Muscle layer of duodenum (tissue), 2 donors: ENCODE measurements around the gene TRIM24.

Experiments used
- H3K27ac ChIP-seq: one replicate; pipeline ENCODE4 v1.7.0; 2013; ENCODE audit warnings: mild to moderate bottlenecking, low read length
- H3K27me3 ChIP-seq: one replicate; pipeline ENCODE4 v1.7.0; 2013; ENCODE audit warnings: low read depth, mild to moderate bottlenecking, control low read depth, low read length
- H3K36me3 ChIP-seq, 2 donors: one replicate each; pipeline ENCODE4 v1.7.0; 2013; ENCODE audit warnings: low read length in 2 of 2, control low read depth in 1 of 2, mild to moderate bottlenecking in 1 of 2; ENCODE audit not compliant: insufficient read depth in 2 of 2, control insufficient read depth in 1 of 2
- H3K4me1 ChIP-seq, 2 donors: one replicate each; pipeline ENCODE4 v1.7.0; 2013; ENCODE audit warnings: low read length in 2 of 2, mild to moderate bottlenecking in 2 of 2, control low read depth in 1 of 2, moderate library complexity in 1 of 2; ENCODE audit not compliant: insufficient read depth in 2 of 2, control insufficient read depth in 1 of 2
- H3K4me3 ChIP-seq, 2 donors: one replicate each; pipeline ENCODE4 v1.7.0; 2013; ENCODE audit warnings: low read length in 2 of 2, low read depth in 1 of 2, mild to moderate bottlenecking in 1 of 2
- H3K9me3 ChIP-seq, 2 donors: one replicate each; pipeline ENCODE4 v1.7.0; 2013; ENCODE audit warnings: low read length in 2 of 2, control low read depth in 1 of 2, mild to moderate bottlenecking in 1 of 2; ENCODE audit not compliant: control insufficient read depth in 1 of 2
- donor health status: healthy.

TRIM24 gene

GRCh38 chr7:138502023-138502767 is 42.1 kb downstream of the TRIM24 start:
- Histone ChIP-seq H3K27me3 (no peaks in the 10 kb centered on the region), H3K27ac (no peak overlapping the region), H3K9me3 (no peaks in the 10 kb centered on the region), H3K4me3 (no peak overlapping the region), H3K4me1 (no peaks in the 10 kb centered on the region), H3K36me3 (no peaks in the 10 kb centered on the region)

- Histone ChIP-seq H3K4me3 (no peak overlapping the region), H3K36me3 (peaks cover 0 to 3% of the 10 kb centered on the region in 2 donors), H3K27me3 (no peaks in the 10 kb centered on the region), H3K4me1 (no peaks in the 10 kb centered on the region), H3K9me3 (no peaks in the 10 kb centered on the region), H3K27ac (no peak overlapping the region)
These were observed 45.4 kb downstream of the TRIM24 start for GRCh38 chr7:138505361-138505873.

- H3K4me3 ChIP-seq, result no peak overlapping the region
- no peaks in the 10 kb centered on the region for H3K9me3 ChIP-seq
- H3K36me3 ChIP-seq, result peaks cover 3 to 5% of the 10 kb centered on the region in 2 donors
- H3K27ac ChIP-seq, result no peak overlapping the region
- H3K4me1 ChIP-seq, result no peaks in the 10 kb centered on the region
- H3K27me3 ChIP-seq, result no peaks in the 10 kb centered on the region
These were observed 46.7 kb downstream of the TRIM24 start for GRCh38 chr7:138506764-138507163.

GRCh38 chr7:138510003-138510402 is 49.9 kb downstream of the TRIM24 start:
- H3K4me1 ChIP-seq, result no peaks in the 10 kb centered on the region
- H3K4me3 ChIP-seq, result no peak overlapping the region
- peaks cover 3 to 12% of the 10 kb centered on the region in 2 donors for H3K36me3 ChIP-seq
- no peaks in the 10 kb centered on the region for H3K27me3 ChIP-seq
- no peak overlapping the region for H3K27ac ChIP-seq
- H3K9me3 ChIP-seq, result no peaks in the 10 kb centered on the region

GRCh38 chr7:138512092-138512858 is 52.2 kb downstream of the TRIM24 start:
- Histone ChIP-seq H3K9me3 (no peaks in the 10 kb centered on the region), H3K27me3 (no peaks in the 10 kb centered on the region), H3K27ac (no peak overlapping the region), H3K4me3 (no peak overlapping the region), H3K36me3 (peaks cover 3 to 20% of the 10 kb centered on the region in 2 donors), H3K4me1 (no peaks in the 10 kb centered on the region)

- Histone ChIP-seq H3K9me3 (no peaks in the 10 kb centered on the region), H3K27me3 (no peaks in the 10 kb centered on the region), H3K4me3 (no peak overlapping the region), H3K27ac (no peak overlapping the region), H3K36me3 (peaks cover 3 to 20% of the 10 kb centered on the region in 2 donors), H3K4me1 (no peaks in the 10 kb centered on the region)
These were observed 52.8 kb downstream of the TRIM24 start for GRCh38 chr7:138512885-138513284.

GRCh38 chr7:138513344-138513871 is 53.3 kb downstream of the TRIM24 start:
- Histone ChIP-seq H3K36me3 (peaks cover 2 to 20% of the 10 kb centered on the region in 2 donors), H3K27me3 (no peaks in the 10 kb centered on the region), H3K4me3 (no peak overlapping the region), H3K4me1 (no peaks in the 10 kb centered on the region), H3K9me3 (no peaks in the 10 kb centered on the region), H3K27ac (no peak overlapping the region)

GRCh38 chr7:138514044-138514443 is 54.0 kb downstream of the TRIM24 start:
- no peak overlapping the region for H3K27ac ChIP-seq
- H3K4me1 ChIP-seq, result no peaks in the 10 kb centered on the region
- H3K9me3 ChIP-seq, result no peaks in the 10 kb centered on the region
- H3K36me3 ChIP-seq, result peaks cover 6 to 26% of the 10 kb centered on the region in 2 donors
- no peak overlapping the region for H3K4me3 ChIP-seq
- no peaks in the 10 kb centered on the region for H3K27me3 ChIP-seq

GRCh38 chr7:138515001-138515528 is 55.0 kb downstream of the TRIM24 start:
- Histone ChIP-seq H3K4me3 (no peak overlapping the region), H3K9me3 (no peaks in the 10 kb centered on the region), H3K27me3 (no peaks in the 10 kb centered on the region), H3K4me1 (no peaks in the 10 kb centered on the region), H3K36me3 (peaks cover 14 to 36% of the 10 kb centered on the region in 2 donors), H3K27ac (no peak overlapping the region)

GRCh38 chr7:138519061-138519798 is 59.2 kb downstream of the TRIM24 start:
- Histone ChIP-seq H3K4me1 (no peaks in the 10 kb centered on the region), H3K27me3 (no peaks in the 10 kb centered on the region), H3K9me3 (no peaks in the 10 kb centered on the region), H3K27ac (no peak overlapping the region), H3K4me3 (no peak overlapping the region), H3K36me3 (peaks cover 22 to 35% of the 10 kb centered on the region in 2 donors)
